Measurements from ENCODE around the gene RPL38. TPM values are rescaled to one million over a fixed set of nuclear protein-coding genes. Genes with fewer than 3 reads are reported as not detected.

Gene RPL38
- polyA plus RNA-seq, 1 of the 3 experiments (the other 2 are of a cell fraction) = 4,154 TPM

GRCh38 chr17:74216505-74216904 lies 13.0 kb downstream of the RPL38 start:
- Histone ChIP-seq H3K4me3 (ENCODE audit: low read depth in 2 of 2, low read length in 1 of 2) (no peak overlapping the region), H4K20me1 (ENCODE audit: insufficient read depth) (no peaks in the 10 kb centered on the region), H3K27me3 (ENCODE audit: insufficient read depth) (no peaks in the 10 kb centered on the region), H3F3A (replicated peaks; ENCODE audit: insufficient read depth) (peaks cover 5% of the 10 kb centered on the region), H3K27ac (ENCODE audit: low read depth in 2 of 2, low read length in 1 of 2) (peak overlapping the region in 1 of 2 experiments; percentile 7; a peak in 1 of 4 replicates), H3K4me2 (no peak overlapping the region), H3K79me2 (ENCODE audit: insufficient read depth) (no peaks in the 10 kb centered on the region), H3K36me3 (replicated peaks in 1 of 2; ENCODE audit: control insufficient read depth in 1 of 2, insufficient read depth in 2 of 2, low read length in 1 of 2) (peaks cover 0 to under 1% of the 10 kb centered on the region in 2 experiments), H3K9me3 (no peaks in the 10 kb centered on the region), H2AFZ (ENCODE audit: low read depth) (no peak overlapping the region), H3K9ac (no peak overlapping the region), H3K4me1 (ENCODE audit: control insufficient read depth in 1 of 2, insufficient read depth in 2 of 2, low read depth in 1 of 2, low read length in 1 of 2) (peaks cover 4 to 56% of the 10 kb centered on the region in 2 experiments; a peak in 2 of 4 replicates), H3K9me2 (no peaks in the 10 kb centered on the region)
- WGBS (ENCODE audit: low lambda C conversion rate) = 87% methylated on average over 5 of the region's 5 CpGs
- POLR2A ChIA-PET = interaction anchor here (0.9 kb wide), 1 partner anchor 13 kb away, joined by 3 read pairs; the partner anchor contains the start of gene RPL38
- TF ChIP-seq TEAD4 (IDR thresholded peaks at IDR 0.05; ENCODE audit: borderline replicate concordance, insufficient read depth) = no peak
- TF ChIP-seq ELF1 (IDR thresholded peaks at IDR 0.05) = no peak
- no peak for TF ChIP-seq MEF2A (IDR thresholded peaks at IDR 0.05; ENCODE audit: borderline replicate concordance, low read depth)
- no peak for TF ChIP-seq USF1 (IDR thresholded peaks at IDR 0.05; ENCODE audit: borderline replicate concordance, low read depth)
- CTCF ChIA-PET = interaction anchor here (0.8 to 5.2 kb wide), 11 partner anchors 13 to 787 kb away, joined by 3 to 30 read pairs (median 3); partner anchors contain the start of genes BTBD17 and RPL38
- DNase-seq = no peak

- TF ChIP-seq TEAD4 (IDR thresholded peaks at IDR 0.05; ENCODE audit: borderline replicate concordance, insufficient read depth) = no peak
- TF ChIP-seq NRF1 (IDR thresholded peaks at IDR 0.05; ENCODE audit: low read depth, low read length) = no peak
- TF ChIP-seq MAX (IDR thresholded peaks at IDR 0.05; ENCODE audit: low read depth) = no peak
- TF ChIP-seq FOSL2 (IDR thresholded peaks at IDR 0.05; ENCODE audit: borderline replicate concordance, low read depth) = no peak
- no peak for TF ChIP-seq PBX3 (IDR thresholded peaks at IDR 0.05)
- TF ChIP-seq CTCF (IDR thresholded peaks at IDR 0.05) = no peak
- TF ChIP-seq EZH2phosphoT487 (IDR thresholded peaks at IDR 0.05; ENCODE audit: borderline replicate concordance, low read depth) = no peak
- no peak for TF ChIP-seq RFX5 (IDR thresholded peaks at IDR 0.05; ENCODE audit: low read length)
- no peak for TF ChIP-seq ELF1 (IDR thresholded peaks at IDR 0.05)
- no peak for TF ChIP-seq USF2 (IDR thresholded peaks at IDR 0.05; ENCODE audit: borderline replicate concordance, low read depth, low read length)
- TF ChIP-seq SMC3 (IDR thresholded peaks at IDR 0.05; ENCODE audit: low read depth, low read length) = no peak
- TF ChIP-seq MXI1 (IDR thresholded peaks at IDR 0.05; ENCODE audit: low read depth, low read length) = no peak
- TF ChIP-seq TAF1 (IDR thresholded peaks at IDR 0.05; ENCODE audit: borderline replicate concordance, low read depth, low read length) = no peak
- no peak for TF ChIP-seq FOXJ3 (CRISPR knock-in tag; IDR thresholded peaks at IDR 0.05)
- Histone ChIP-seq H3K79me2 (ENCODE audit: insufficient read depth) (no peaks in the 10 kb centered on the region), H3K9ac (no peak overlapping the region), H3K4me2 (no peak overlapping the region), H2AFZ (ENCODE audit: low read depth) (no peak overlapping the region), H3F3A (replicated peaks; ENCODE audit: insufficient read depth) (no peaks in the 10 kb centered on the region), H3K9me2 (no peaks in the 10 kb centered on the region), H3K4me1 (ENCODE audit: control insufficient read depth in 1 of 2, insufficient read depth in 2 of 2, low read depth in 1 of 2, low read length in 1 of 2) (peaks cover 4 to 50% of the 10 kb centered on the region in 2 experiments; a peak in 2 of 4 replicates), H3K36me3 (replicated peaks in 1 of 2; ENCODE audit: control insufficient read depth in 1 of 2, insufficient read depth in 2 of 2, low read length in 1 of 2) (no peaks in the 10 kb centered on the region), H3K4me3 (ENCODE audit: low read depth in 2 of 2, low read length in 1 of 2) (no peak overlapping the region), H4K20me1 (ENCODE audit: insufficient read depth) (no peaks in the 10 kb centered on the region), H3K27me3 (ENCODE audit: insufficient read depth) (no peaks in the 10 kb centered on the region), H3K9me3 (no peaks in the 10 kb centered on the region), H3K27ac (ENCODE audit: low read depth in 2 of 2, low read length in 1 of 2) (no peak overlapping the region)
- no peak for DNase-seq
- CTCF ChIA-PET = interaction anchor here (0.8 to 5.2 kb wide), 13 partner anchors 10 to 788 kb away, joined by 3 to 30 read pairs (median 4); partner anchors contain the start of genes BTBD17, GPR142 and RPL38
- POLR2A ChIA-PET = interaction anchor here (0.6 to 1.0 kb wide), 3 partner anchors 9 to 18 kb away, joined by 3 to 4 read pairs (median 3); partner anchors contain the start of gene RPL38
- 86% methylated on average over 13 of the region's 13 CpGs for WGBS (ENCODE audit: low lambda C conversion rate)
Observed at GRCh38 chr17:74217037-74217730, 13.7 kb downstream of the RPL38 start.

Data from SK-N-SH (cell line).